ENCODE measurements around the gene NDUFAF7. TPM values are rescaled to one million over a fixed set of nuclear protein-coding genes. Genes with fewer than 3 reads are reported as not detected.

NDUFAF7 gene
- total RNA-seq, 1 experiment from 2014 or later: 38.0 TPM

GRCh38 chr2:37196320-37197195 lies 34.9 kb upstream of the NDUFAF7 start, which contains the start of gene CEBPZOS:
CEBPZOS (plus strand) TSS chr2:37196496; CDS start chr2:37199705, 3,209 bp downstream.
- no peak for TF ChIP-seq CTCF (IDR thresholded peaks at IDR 0.05; ENCODE audit: insufficient read depth in 1 of 2, low read depth in 1 of 2, low read length in 1 of 2, severe bottlenecking in 1 of 2, unreplicated experiment in 1 of 2)
- no TSS peak for BruUV-seq (replicated peaks)
- CTCF ChIA-PET: no interaction called here
- no peaks in the 10 kb centered on the region for H3K27me3 Mint-ChIP-seq (ENCODE audit: insufficient read depth, unreplicated experiment)
- H3K9me3 ChIP-seq: no peaks in the 10 kb centered on the region
- POLR2A ChIA-PET: interaction anchor here (0.5 to 1.1 kb wide), 5 partner anchors 25 to 1613 kb away, joined by 3 to 5 read pairs (median 4); partner anchors contain the start of genes CEBPZ, EIF2AK2, GPATCH11 and NDUFAF7
- H3K27me3 ChIP-seq (replicated peaks; ENCODE audit: control insufficient read depth, insufficient read depth, low read length): no peaks in the 10 kb centered on the region
- DNase-seq: peak; percentile 89 to 93
- peaks cover 43% of the 10 kb centered on the region for H3K36me3 Mint-ChIP-seq (ENCODE audit: insufficient read depth, unreplicated experiment)
- intact Hi-C loops (cut with micrococcal nuclease; ENCODE audit: unreplicated experiment): loop anchor here (1.0 to 5.0 kb wide), 3 partner anchors 28 to 39 kb away; partner anchors contain the start of genes CEBPZ, EIF2AK2 and NDUFAF7
- H3K4me1 ChIP-seq: no peaks in the 10 kb centered on the region
- H3K9me3 Mint-ChIP-seq (ENCODE audit: unreplicated experiment): no peaks in the 10 kb centered on the region
- H3K4me1 Mint-ChIP-seq (ENCODE audit: low read depth, unreplicated experiment): no peaks in the 10 kb centered on the region
- peak within 1 kb of the TSS; percentile 98 for H3K27ac Mint-ChIP-seq (ENCODE audit: unreplicated experiment)
- peak within 1 kb of the TSS; percentile 92 for H3K4me3 Mint-ChIP-seq (ENCODE audit: unreplicated experiment)
- peaks cover 2% of the 10 kb centered on the region; the same call in 1 of the 2 replicates for H3K36me3 ChIP-seq (ENCODE audit: control insufficient read depth, insufficient read depth, low read length)
- peak within 1 kb of the TSS; percentile 57 for H3K4me3 ChIP-seq (ENCODE audit: low read depth, low read length)

DNA sequence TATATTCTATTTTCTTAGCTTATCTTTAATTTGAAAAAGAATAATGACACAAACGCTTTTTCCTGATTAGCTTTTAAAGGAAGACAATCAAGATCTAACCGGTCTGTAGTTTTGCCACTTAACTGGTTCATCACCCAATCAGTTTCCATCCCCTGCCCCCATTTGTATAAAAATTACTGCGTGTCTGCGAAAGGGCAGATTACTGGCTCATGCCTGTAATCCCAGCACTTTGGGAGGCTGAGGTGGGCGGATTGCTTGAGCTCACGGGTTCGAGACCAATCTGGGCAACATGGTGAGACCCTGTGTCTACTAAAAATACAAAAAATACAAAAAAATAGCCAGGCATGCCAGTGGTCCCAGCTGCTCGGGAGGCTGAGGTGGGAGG lies 32.8 kb upstream of the NDUFAF7 start:
- H3K4me3 Mint-ChIP-seq (ENCODE audit: unreplicated experiment): no peak overlapping the region
- no peak for DNase-seq
- peaks cover 59% of the 10 kb centered on the region for H3K36me3 Mint-ChIP-seq (ENCODE audit: insufficient read depth, unreplicated experiment)
- BruUV-seq (replicated peaks): no TSS peak
- no peaks in the 10 kb centered on the region for H3K9me3 ChIP-seq
- CTCF ChIA-PET: no interaction called here
- intact Hi-C loops (cut with micrococcal nuclease; ENCODE audit: unreplicated experiment): loop anchor here (5.0 kb wide), 1 partner anchor 41 kb away; the partner anchor contains the start of gene EIF2AK2
- POLR2A ChIA-PET: no interaction called here
- H3K9me3 Mint-ChIP-seq (ENCODE audit: unreplicated experiment): peaks cover 5% of the 10 kb centered on the region
- TF ChIP-seq CTCF (IDR thresholded peaks at IDR 0.05; ENCODE audit: insufficient read depth in 1 of 2, low read depth in 1 of 2, low read length in 1 of 2, severe bottlenecking in 1 of 2, unreplicated experiment in 1 of 2): no peak
- H3K27me3 ChIP-seq (replicated peaks; ENCODE audit: control insufficient read depth, insufficient read depth, low read length): no peaks in the 10 kb centered on the region
- H3K27ac Mint-ChIP-seq (ENCODE audit: unreplicated experiment): no peak overlapping the region
- no peaks in the 10 kb centered on the region for H3K27me3 Mint-ChIP-seq (ENCODE audit: insufficient read depth, unreplicated experiment)
- no peak overlapping the region for H3K4me3 ChIP-seq (ENCODE audit: low read depth, low read length)
- H3K4me1 Mint-ChIP-seq (ENCODE audit: low read depth, unreplicated experiment): no peaks in the 10 kb centered on the region
- H3K4me1 ChIP-seq: no peaks in the 10 kb centered on the region
- H3K36me3 ChIP-seq (ENCODE audit: control insufficient read depth, insufficient read depth, low read length): peaks cover 3% of the 10 kb centered on the region; the same call in 1 of the 2 replicates

GRCh38 chr2:37201208-37201607 lies 30.2 kb upstream of the NDUFAF7 start:
- H3K9me3 Mint-ChIP-seq (ENCODE audit: unreplicated experiment): peaks cover 9% of the 10 kb centered on the region
- peaks cover 7% of the 10 kb centered on the region for H3K36me3 ChIP-seq (ENCODE audit: control insufficient read depth, insufficient read depth, low read length)
- intact Hi-C loops (cut with micrococcal nuclease; ENCODE audit: unreplicated experiment): no loop called here
- H3K27me3 Mint-ChIP-seq (ENCODE audit: insufficient read depth, unreplicated experiment): no peaks in the 10 kb centered on the region
- H3K4me3 Mint-ChIP-seq (ENCODE audit: unreplicated experiment): no peak overlapping the region
- no peak for DNase-seq
- ChIA-PET CTCF (no interaction called here), POLR2A (no interaction called here)
- peaks cover 5% of the 10 kb centered on the region; the same call in 1 of the 2 replicates for H3K9me3 ChIP-seq
- no peaks in the 10 kb centered on the region for H3K4me1 Mint-ChIP-seq (ENCODE audit: low read depth, unreplicated experiment)
- no peak for TF ChIP-seq CTCF (IDR thresholded peaks at IDR 0.05; ENCODE audit: insufficient read depth in 1 of 2, low read depth in 1 of 2, low read length in 1 of 2, severe bottlenecking in 1 of 2, unreplicated experiment in 1 of 2)
- H3K4me3 ChIP-seq (ENCODE audit: low read depth, low read length): no peak overlapping the region
- no TSS peak for BruUV-seq (replicated peaks)
- H3K27ac Mint-ChIP-seq (ENCODE audit: unreplicated experiment): no peak overlapping the region
- peaks cover 79% of the 10 kb centered on the region for H3K36me3 Mint-ChIP-seq (ENCODE audit: insufficient read depth, unreplicated experiment)
- no peaks in the 10 kb centered on the region for H3K4me1 ChIP-seq
- H3K27me3 ChIP-seq (replicated peaks; ENCODE audit: control insufficient read depth, insufficient read depth, low read length): no peaks in the 10 kb centered on the region

Measured in Caco-2 (cell line).